HepG2 (cell line): ENCODE measurements around the gene SPHK1. TPM values are rescaled to one million over a fixed set of nuclear protein-coding genes. Genes with fewer than 3 reads are reported as not detected.
A peak's percentile ranks its signal among the peaks of the same experiment; 100 is the strongest.

Experiments used
- CBX5 ChIP-seq: sonication (generic); formaldehyde crosslinking; IDR thresholded peaks from 2 replicates; pipeline ENCODE4 v1.4.0; 2020; ENCODE audit warnings: missing genetic modification reagents, borderline replicate concordance
- CHCHD3 ChIP-seq: sonication (generic); formaldehyde crosslinking; IDR thresholded peaks from 2 replicates; pipeline ENCODE4 v1.8.0; 2022; ENCODE audit warnings: mild to moderate bottlenecking, missing genetic modification reagents, moderate library complexity
- FUBP1 ChIP-seq: sonication (generic); formaldehyde crosslinking; IDR thresholded peaks from 2 replicates; pipeline ENCODE4 v1.5.1; 2020; ENCODE audit warnings: missing genetic modification reagents, mild to moderate bottlenecking, borderline replicate concordance
- HNF1A ChIP-seq, 2 experiments: sonication (generic) in 1 of 2; formaldehyde crosslinking in 1 of 2; IDR thresholded peaks; 2 replicates each; pipeline versions ENCODE4 v1.4.0 to v1.6.1; 2016 to 2020; ENCODE audit warnings: borderline replicate concordance in 1 of 2, low read depth in 1 of 2, mild to moderate bottlenecking in 1 of 2, missing genetic modification reagents in 1 of 2
- HOXA5 ChIP-seq: sonication (generic); formaldehyde crosslinking; IDR thresholded peaks from 2 replicates; pipeline ENCODE4 v1.4.0; 2020; ENCODE audit warnings: missing genetic modification reagents
- KIAA2018 ChIP-seq: sonication (generic); formaldehyde crosslinking; IDR thresholded peaks from 2 replicates; pipeline ENCODE4 v1.5.0; 2020; ENCODE audit warnings: mild to moderate bottlenecking, missing genetic modification reagents, borderline replicate concordance
- MXI1 ChIP-seq: IDR thresholded peaks from 3 replicates; pipeline ENCODE4 v1.6.1; 2012; ENCODE audit warnings: low read depth, low read length, inconsistent platforms, borderline replicate concordance
- PAX8 ChIP-seq: sonication (generic); formaldehyde crosslinking; IDR thresholded peaks from 2 replicates; pipeline ENCODE4 v1.8.0; 2022; ENCODE audit warnings: mild to moderate bottlenecking, missing genetic modification reagents, borderline replicate concordance
- ZNF10 ChIP-seq: sonication (generic); formaldehyde crosslinking; IDR thresholded peaks from 2 replicates; pipeline ENCODE4 v1.4.0; 2020; ENCODE audit warnings: mild to moderate bottlenecking, low read depth, missing genetic modification reagents, borderline replicate concordance
- ZNF225 ChIP-seq: sonication (generic); formaldehyde crosslinking; IDR thresholded peaks from 2 replicates; pipeline ENCODE4 v1.4.0; 2020; ENCODE audit warnings: mild to moderate bottlenecking, missing genetic modification reagents
- ZNF367 ChIP-seq: sonication (generic); formaldehyde crosslinking; IDR thresholded peaks from 2 replicates; pipeline ENCODE4 v1.4.0; 2020; ENCODE audit warnings: missing genetic modification reagents, borderline replicate concordance
- ZNF382 ChIP-seq: sonication (generic); formaldehyde crosslinking; IDR thresholded peaks from 2 replicates; pipeline ENCODE4 v1.5.0; 2020; ENCODE audit warnings: missing genetic modification reagents, mild to moderate bottlenecking, borderline replicate concordance
- ZNF782 ChIP-seq: sonication (generic); formaldehyde crosslinking; IDR thresholded peaks from 2 replicates; pipeline ENCODE4 v1.4.0; 2020; ENCODE audit warnings: missing genetic modification reagents, mild to moderate bottlenecking, borderline replicate concordance
- polyA plus RNA-seq, 8 experiments: library from polyadenylated mRNA; depleted of rRNA in 3 of 8; stranded (reverse) in 7 of 8; unstranded in 1 of 8; fragments of >200 nt; fragmentation: Illumina TruSeq in 4 of 8; extraction: Trizol in 4 of 8; gene quantifications; 2 replicates each; pipeline versions ENCODE4 v1.2.1 to v1.2.3, GENCODE V29; 2011 to 2016; ENCODE audit warnings: low read depth in 4 of 8, missing spikeins in 1 of 8, mixed read lengths in 1 of 8; ENCODE audit not compliant: insufficient read depth in 1 of 8
- total RNA-seq, 5 experiments: library from RNA; depleted of rRNA; stranded (reverse); fragments of >200 nt; fragmentation: Illumina TruSeq; extraction: Trizol; gene quantifications; 2 replicates each; pipeline ENCODE4 v1.2.3, GENCODE V29; 2016; ENCODE audit warnings: low read depth in 1 of 5

SPHK1 gene
- total and polyA plus RNA-seq, 2 of the 13 experiments (the other 11 are each of a cell fraction or from before 2014, with no cell fraction given) = 129 to 160 TPM

GRCh38 chr17:76397687-76398522, 13.5 kb downstream of the SPHK1 start (continued):
- TF ChIP-seq KIAA2018 (CRISPR knock-in tag) (no peak), PAX8 (CRISPR knock-in tag) (no peak), HNF1A (IDR thresholded peaks at IDR 0.05; ENCODE audit: low read depth) (no peak), HNF1A (CRISPR knock-in tag; IDR thresholded peaks at IDR 0.05; ENCODE audit: borderline replicate concordance) (peak; percentile 63), ZNF10 (CRISPR knock-in tag) (no peak), MXI1 (no peak), FUBP1 (no peak), ZNF225 (no peak), CBX5 (CRISPR knock-in tag) (no peak), ZNF382 (CRISPR knock-in tag) (no peak), ZNF782 (CRISPR knock-in tag) (peak; percentile 64; the same call in 1 of the 2 replicates), CHCHD3 (CRISPR knock-in tag) (no peak), ZNF367 (CRISPR knock-in tag) (no peak), HOXA5 (CRISPR knock-in tag) (peak; percentile 21; the same call in 1 of the 2 replicates)
